Left colon (tissue), 2 donors: ENCODE results near the gene CENPS. TPM values are rescaled to one million over a fixed set of nuclear protein-coding genes. Genes with fewer than 3 reads are reported as not detected.

ENCODE experiments used
- ATAC-seq: fragments of 200-7000 bp; cut with Tn5 transposase; one replicate; pipeline ENCODE4 v1.9.1; 2020; ENCODE audit warnings: mild to moderate bottlenecking, moderate library complexity
- DNase-seq, 2 donors: peaks; one replicate each; pipeline ENCODE4 v3.0.0-alpha.2; 2020
- intact Hi-C, 2 donors: fragments of 100-400 bp; cut with DNase I in 1 of 2; cut with micrococcal nuclease in 1 of 2; formaldehyde crosslinking; loops; one replicate each; pipeline versions ENCODE4 v1.11.2 to v1.14.0; 2022; cut with DNase I, micrococcal nuclease
- long read RNA-seq: library from polyadenylated mRNA; unstranded; transcript quantifications from one replicate; pipeline ENCODE4 v2.0.0, GENCODE V29; 2021
- total RNA-seq, 2 donors: library from RNA; stranded (reverse); fragmentation: NEBNext Ultra II Directional; extraction: Animal tissue kit (Norgen Biotek cat#: 25700); gene quantifications; one replicate each; pipeline ENCODE4 v1.2.1, GENCODE V29; 2021
- donor health status: DM: no; HTN: no; CAD: no.
- donor health status: DM: yes; HTN: yes; CAD: no.

Gene CENPS
- 10 to 100 TPM; 11.8 to 11.9 TPM for total RNA-seq
- long read RNA-seq, transcript CENPS-204 (5 exons, 914 nt) = major isoform, 15 of 18 reads
- long read RNA-seq, partial matches to known transcripts = 0 of 18 reads
- long read RNA-seq, other reads (novel, unspliced or antisense) = 0 of 18 reads

DNA sequence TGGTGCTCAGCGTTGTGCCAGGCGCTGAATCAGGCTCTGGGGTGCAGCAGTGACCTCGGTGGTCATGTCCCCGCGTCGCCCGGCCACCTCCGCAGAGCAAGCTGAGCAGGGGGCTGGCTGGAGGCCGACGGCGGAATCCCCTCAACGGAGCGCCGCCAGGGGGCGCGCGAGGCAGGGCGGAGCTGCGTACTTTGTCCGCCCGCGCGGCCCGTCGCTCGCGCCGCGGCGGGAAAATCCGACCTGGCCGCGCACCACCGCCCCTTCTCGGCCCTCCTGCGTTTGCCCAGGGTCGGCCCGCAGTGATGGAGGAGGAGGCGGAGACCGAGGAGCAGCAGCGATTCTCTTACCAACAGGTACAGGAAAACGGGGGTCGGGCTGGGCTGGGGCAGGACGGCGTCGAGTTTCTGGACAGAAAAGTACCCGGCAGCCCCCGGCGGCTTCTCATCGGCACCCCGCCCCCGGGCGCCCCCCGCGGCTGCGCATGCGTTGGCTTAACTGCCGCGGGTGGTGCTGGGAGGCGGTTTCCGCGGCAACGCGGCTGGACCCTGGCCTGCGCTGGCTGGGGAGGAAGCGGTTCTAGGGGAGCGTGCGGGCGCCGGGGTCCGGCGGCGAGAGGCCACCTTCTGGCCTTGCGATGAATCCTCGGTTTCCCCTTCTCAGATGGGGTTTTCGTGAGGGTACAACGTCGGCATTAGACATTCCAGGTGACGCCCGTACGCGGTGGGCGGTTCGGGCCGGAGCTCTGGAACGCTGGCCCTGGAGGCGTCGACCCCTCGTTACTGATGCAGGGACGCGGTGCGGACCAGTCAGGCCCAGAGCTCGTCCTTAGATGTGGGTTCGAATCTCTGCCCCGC is at the start of gene CENPS:
Gene CENPS (plus strand): TSS at position 218 of the 854 bp plus-strand sequence. CDS start 85 bp downstream, at position 303.
- DNase-seq (peak; percentile 92 to 93), ATAC-seq (peak; percentile 91)
- intact Hi-C loops = loop anchor here in 1 of 2 donors (10.0 kb wide), 1 partner anchor 64 kb away; no protein-coding TSS in a partner anchor

DNA sequence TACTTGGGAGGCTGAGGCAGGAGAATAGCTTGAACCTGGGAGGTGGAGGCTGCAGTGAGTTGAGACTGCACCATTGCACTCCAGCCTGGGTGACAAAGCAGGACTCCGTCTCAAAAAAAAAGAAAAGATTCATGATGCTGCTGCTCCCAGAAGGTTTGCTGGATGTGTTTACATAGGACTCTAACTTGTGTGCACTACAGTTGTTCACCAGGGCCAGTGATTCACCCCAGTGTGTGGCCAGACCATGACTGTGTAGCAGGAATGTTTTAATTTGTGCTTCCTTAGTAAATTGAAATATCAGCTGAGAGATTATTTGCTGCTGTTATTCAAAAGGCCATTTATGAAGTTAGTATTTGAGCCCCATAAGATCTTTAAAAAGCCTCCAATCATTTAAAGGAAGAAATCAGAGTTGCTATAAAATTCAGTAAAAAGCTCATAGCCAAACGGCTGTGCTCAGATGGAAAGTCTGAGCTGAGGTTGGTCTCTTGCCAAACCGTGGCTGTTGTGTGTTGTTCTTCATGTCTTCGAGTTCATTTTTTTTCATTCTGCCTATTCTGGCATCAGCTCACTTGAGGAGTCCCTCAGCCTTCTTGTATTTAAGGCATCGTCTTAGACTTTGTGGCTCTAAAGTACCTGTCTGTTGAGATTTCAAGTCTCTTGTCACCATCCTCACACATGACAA is 49.5 kb upstream of the CENPS start:
- DNase-seq (no peak), ATAC-seq (no peak)
- intact Hi-C loops = no loop called here

DNA sequence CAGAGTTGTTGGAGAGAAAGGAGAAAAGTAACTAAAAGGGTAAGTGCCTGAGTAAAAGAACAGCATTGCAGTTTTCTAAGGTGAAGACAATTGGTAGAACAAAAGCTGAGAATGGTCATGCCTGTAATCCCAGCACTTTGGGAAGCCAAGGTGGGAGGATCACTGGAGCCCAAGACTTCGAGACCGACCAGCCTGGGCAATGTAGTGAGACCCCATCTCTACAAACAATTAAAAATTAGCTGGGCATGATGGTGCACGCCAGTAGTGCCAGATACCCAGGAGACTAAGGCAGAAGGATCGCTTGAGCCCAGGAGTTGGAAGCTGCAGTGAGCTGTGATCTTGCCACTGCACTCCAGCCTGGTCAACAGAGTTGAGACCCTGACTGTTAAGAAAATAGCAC is 46.6 kb upstream of the CENPS start:
- intact Hi-C loops = no loop called here
- no peak for DNase-seq

DNA sequence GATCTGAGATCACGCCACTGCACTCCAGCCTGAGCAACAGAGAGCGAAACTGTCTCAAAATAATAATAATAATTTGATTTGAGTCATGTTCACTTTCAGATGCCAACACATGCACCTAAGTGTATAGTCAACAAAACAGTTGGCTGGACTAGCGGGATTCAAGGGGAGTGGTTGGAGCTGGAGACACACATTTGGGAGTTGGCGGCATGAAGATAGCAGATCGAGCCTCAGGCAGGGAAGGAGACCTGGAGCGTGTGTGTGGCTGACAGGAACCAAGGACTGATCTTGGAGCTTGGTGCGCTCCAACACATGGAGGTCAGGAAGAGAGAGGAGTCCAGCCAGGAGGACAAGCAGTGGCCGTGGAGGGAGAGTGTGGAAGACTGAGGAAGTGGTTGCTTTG is 46.0 kb upstream of the CENPS start:
- DNase-seq = no peak
- intact Hi-C loops = no loop called here
- ATAC-seq = no peak

More for the DNA sequence above, 46.6 kb upstream of the CENPS start:
- no peak for ATAC-seq

DNA sequence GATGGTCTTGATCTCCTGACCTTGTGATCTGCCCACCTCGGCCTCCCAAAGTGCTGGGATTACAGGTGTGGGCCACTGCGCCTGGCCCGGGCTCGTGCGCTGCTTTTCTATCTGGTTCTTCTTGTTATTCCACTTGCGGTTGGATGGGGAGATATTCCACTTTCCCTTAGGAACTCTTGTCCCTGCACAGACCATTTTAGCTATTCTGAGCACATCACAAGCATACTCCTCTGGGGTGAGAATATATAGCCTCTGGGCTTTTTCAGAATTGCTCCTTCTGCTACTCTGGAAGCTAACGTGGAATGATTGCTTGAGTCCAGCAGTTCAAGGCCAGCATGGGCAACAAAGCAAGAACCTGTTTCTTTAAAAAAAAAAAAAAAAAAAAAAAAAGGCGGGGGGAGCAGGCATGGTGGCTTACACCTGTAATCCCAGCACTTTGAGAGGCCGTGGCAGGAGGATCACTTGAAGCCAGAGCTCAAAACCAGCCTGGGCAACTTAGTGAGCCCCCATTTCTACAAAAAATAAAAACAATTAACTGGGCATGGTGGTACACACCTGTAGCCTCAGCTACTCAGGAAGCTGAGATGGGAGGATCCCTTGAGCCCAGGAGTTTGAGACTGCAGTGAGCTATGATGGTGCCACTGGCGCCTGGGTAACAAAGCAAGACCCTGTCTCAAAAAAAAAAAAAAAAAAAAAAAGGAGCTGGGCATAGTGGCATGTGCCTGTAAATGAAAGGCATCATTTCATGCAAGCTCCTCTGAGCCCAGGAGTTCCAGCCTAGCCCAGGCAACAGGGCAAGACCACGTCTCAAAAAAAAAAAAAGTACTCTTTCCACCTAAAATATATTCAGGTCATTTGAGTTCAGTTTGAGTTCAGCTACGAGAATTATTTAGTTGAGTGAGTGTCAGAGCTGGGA is 43.2 kb upstream of the CENPS start:
- intact Hi-C loops = no loop called here
- ATAC-seq (no peak), DNase-seq (no peak)

DNA sequence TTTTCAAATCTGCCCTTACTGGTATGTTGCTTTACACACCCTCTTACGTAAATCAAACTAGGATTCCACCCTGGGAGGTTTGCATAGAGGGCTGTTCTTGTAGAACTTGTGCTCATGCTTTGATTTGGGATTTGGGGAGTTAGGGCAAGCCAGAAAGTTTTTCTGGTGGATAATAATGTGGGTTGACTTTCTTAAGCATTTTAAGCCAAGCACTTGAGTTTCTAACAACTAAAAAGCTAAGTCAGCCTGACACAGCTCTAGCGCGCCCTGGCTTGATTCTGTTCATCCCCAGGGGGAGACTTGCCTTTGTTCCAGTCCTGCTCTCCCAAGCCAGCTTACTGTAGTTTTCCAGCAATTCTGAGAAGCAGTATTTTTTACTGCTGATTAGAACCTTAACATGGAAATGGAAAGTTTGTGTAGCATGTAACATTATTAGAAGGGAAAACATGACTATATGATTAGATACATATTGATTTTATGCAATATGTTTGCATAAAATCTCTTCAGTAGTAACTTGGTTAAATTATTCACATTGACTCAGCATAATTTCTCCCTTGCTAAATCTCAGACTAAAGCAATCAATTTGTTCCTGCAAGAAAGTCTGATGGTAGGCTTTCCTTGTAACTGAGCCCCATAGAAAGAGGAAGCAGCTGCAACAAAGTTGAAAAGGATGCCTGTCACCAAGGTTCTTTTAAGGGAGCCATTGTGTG is 42.4 kb upstream of the CENPS start:
- ATAC-seq (peak; percentile 79), DNase-seq (peak in 1 of 2 donors; percentile 11)
- intact Hi-C loops = no loop called here

DNA sequence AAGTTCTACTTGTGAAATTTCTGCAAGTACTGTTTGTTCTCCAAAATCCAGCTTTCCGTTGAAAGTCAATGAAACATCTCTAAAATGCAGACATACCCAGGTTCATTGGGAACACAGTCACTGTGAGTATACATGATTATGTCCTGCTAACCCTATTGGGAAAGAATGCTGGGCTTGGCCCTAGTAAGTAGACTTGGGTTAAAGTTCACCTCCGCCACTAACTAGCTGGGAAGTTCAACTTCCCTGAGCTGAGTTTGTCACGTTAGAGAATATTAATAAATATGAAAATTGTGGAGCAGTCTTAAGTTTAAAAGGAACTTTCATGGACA is 41.9 kb upstream of the CENPS start:
- no peak for DNase-seq
- peak; percentile 89 for ATAC-seq
- intact Hi-C loops = no loop called here

DNA sequence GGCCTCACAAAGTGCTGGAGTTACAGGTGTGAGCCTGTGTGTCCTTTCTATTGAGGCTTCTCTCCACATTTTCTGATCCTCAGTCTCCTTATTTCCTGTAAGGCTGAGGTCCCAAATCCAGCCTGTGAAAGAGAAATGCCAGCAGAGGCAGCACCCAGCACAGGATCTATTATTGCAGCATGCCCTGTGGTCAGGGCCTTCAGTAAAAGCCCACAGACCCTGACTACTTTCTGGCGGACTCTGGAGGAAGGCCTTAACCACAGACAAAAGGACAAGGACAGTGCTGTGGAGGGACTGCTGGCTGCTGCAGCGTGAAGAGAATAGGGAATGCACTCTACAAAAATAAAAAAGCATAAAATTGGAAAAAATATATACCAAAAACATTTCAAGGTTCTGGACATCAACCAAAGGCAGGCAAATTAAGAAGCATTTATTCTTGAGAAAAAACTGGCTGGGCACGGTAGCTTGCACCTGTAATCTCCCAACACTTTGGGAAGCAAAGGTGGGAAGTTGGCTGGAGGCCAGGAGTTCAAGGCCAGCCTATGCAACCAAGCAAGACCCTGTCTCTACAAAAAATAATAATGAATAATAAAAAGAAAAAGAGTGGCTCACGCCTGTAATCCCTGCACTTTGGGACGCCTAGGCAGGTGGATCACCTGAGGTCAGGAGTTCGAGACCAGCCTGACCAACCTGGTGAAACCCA is 40.8 kb upstream of the CENPS start:
- DNase-seq (no peak), ATAC-seq (no peak)
- intact Hi-C loops = no loop called here

DNA sequence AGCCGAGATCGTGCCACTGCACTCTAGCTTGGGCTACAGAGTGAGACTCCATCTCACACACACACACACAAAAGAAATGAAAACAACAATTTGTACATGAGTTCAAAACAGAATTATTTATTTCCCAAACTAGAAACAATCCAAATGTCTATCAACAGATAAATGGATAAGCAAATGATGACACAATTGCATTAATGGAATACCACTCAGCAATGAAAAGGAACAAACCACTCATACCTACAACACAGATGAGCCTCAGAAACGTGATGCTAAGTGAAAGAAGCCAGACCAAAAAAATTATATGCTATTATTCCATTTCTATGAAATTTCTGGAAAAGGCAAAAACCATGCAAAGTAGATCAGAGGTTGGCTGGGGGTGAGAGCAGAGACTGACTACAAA is 33.4 kb upstream of the CENPS start:
- intact Hi-C loops = no loop called here
- ATAC-seq (no peak), DNase-seq (no peak)

DNA sequence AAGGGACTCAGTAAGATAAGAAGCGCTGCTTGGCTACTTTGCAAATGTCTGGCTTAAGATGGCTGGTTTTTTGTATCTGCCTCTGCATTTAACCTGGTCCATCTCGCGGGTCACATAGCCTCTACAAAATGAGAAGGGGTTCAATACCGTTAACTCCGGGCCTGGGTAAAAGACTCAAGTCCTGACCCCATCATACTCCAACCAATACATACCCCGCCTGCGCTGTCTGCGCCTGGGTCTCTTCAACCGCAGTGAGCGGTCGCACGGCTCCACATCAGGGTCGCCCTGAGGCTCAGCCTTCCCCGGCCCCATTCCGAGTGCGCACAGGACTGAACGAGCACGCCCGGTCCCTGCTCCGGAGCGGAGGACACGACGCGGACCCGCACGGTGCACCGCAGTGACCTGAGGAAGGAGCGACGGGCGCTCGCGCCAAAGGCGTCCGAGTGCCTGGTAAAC is 31.9 kb upstream of the CENPS start:
- intact Hi-C loops = no loop called here
- ATAC-seq (no peak), DNase-seq (no peak)

DNA sequence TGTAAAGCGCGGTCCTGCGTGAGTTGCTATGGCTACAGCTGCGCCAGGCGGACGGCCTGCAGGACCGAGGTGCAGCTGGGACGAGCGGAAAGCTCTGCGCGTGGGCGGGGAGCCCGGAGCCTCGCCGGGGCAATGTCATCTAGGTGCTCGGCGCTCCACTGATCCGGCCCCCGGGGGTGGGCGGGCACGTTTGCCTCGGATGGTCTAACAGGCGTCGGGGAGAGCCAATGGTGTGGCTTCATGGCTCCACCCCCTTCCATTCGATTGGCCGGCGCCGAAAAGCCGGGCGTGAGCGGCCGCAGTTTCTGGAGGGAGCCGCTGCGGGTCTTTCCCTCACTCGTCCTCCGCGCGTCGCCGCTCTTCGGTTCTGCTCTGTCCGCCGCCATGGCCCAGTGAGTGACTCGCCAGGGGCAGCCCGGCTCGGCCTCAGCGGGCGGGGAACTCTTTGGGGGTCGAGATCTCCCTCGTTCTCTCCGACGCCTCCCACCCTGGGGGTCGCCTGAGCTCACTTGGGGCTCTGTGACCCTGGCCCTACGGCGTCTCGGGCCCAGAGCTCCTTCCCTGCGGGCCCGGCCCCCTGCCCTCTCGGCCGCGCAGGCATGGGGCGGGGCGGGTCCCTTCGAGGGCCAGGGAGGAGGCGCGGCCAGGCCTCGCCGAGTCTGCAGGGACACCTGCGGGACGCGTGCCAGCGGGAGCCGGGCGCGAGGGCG is 31.3 kb upstream of the CENPS start, which contains the start of gene PGD:
Gene PGD (plus strand): TSS at position 331 of the 710 bp plus-strand sequence. CDS start 54 bp downstream, at position 385.
- intact Hi-C loops = no loop called here
- ATAC-seq = peak; percentile 95
- peak; percentile 98 to 99 for DNase-seq

DNA sequence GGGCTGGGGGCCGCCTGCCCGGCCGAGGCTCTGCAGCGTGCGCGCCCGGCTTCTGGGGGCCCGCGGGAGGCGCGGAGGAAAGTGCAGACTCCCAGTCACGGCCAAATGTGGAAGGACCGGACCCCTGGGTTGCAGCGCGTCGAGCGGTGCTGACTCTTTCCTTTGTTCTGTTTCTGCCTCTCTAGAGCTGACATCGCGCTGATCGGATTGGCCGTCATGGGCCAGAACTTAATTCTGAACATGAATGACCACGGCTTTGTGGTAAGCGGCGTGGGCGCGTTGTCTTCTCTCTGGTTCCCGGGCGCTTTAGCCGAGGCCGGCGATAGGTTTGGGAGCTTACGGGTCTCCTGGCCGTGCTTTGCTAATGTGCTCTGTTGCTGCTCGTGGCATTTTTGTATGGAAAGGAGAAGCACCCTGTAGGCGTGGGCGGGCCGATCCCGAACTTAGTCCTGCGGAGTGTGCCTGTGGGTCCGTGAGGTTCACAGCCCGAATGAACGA is 30.7 kb upstream of the CENPS start:
- intact Hi-C loops = no loop called here
- DNase-seq (peak; percentile 30 to 43), ATAC-seq (no peak)

DNA sequence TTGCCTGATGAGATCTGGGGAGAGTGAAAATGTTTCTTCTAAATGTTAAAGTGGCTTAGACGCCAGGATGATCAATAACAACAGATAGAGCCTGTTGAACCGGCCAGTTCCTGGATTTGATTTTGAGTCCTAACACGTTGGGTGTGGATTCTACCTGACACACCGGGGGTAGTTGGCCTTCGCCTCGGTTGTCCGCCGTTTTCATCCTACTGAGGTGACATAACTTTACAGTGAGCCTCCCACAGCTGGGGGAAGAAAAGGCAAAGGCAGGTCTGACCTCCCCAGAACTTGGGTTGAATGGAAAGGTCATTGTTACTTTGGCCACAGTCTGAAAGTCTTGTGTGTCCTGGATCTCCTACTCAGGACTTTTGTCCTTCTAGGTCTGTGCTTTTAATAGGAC is 30.2 kb upstream of the CENPS start:
- no peak for ATAC-seq
- intact Hi-C loops = no loop called here
- no peak for DNase-seq

DNA sequence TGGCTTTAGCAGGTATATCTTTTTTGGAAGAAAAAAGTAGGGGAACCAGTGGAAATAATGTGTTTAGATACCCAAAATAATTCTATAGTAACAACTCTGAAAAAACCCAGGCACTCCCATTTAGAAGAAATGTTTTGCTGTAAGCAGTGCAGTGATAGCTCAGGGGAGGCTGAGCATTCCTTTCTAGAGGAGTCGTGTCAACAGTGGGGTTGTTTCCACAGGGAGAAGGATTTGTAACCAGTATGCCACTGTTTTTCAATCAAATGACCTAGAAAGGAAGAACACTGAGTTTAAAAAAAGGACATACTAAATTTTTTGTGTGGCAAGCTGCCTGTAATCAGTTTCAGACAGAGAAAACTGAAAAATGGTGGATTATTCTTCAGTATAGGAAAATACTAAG is 29.0 kb upstream of the CENPS start:
- intact Hi-C loops = no loop called here

DNA sequence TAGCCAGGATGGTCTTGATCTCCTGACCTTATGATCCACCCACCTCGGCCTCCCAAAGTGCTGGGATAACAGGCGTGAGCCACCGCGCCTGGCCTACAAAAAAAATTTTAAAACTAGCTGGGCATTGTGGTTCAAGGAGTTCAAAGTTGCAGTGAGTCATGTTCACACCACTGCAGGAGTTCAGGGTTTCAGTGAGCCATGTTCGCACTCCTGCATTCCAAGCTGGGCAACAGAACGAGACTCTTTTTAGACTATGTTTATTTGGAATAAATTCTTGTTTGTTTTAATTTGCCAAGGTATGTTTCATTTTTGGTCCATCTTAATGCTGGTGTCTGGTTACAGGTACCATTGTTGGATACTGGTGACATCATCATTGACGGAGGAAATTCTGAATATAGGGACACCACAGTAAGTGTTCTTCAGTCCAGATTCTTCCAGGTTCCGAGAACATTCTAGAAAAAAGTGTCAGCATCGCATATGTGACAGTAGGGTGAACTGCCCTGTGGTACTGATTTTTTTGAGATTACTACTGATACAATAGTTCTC is 27.4 kb upstream of the CENPS start:
- ATAC-seq (no peak), DNase-seq (no peak)
- intact Hi-C loops = no loop called here

More for the DNA sequence above, 29.0 kb upstream of the CENPS start:
- ATAC-seq = no peak
- no peak for DNase-seq

DNA sequence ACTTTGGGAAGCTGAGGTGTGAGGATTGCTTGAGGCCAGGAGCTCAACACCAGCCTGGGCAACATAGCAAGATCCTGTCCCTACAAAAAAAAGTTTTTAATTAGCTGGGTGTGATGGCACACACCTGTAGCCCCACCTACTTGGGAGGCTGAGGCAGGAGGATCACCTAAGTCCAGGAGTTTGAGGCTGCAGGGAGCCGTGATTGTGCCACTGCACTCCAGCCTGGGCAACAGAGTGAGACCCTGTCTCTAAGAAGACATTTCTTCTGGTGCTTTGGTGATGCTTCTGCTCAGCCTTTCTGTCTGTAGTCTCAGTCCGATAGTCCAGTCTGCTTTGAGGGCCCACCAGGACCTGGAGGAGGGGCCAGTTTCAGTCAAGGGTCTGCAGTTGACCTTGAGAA is 23.0 kb upstream of the CENPS start:
- DNase-seq (no peak), ATAC-seq (no peak)
- intact Hi-C loops = no loop called here
